Tibial nerve (tissue), 4 donors: ENCODE measurements around the gene POMP.

Experiments
- EP300 ChIP-seq, 2 donors: sonication (generic); formaldehyde crosslinking; IDR thresholded peaks; one replicate each; pipeline ENCODE4 v1.6.1; 2017; ENCODE audit warnings: antibody characterized with exemption in 2 of 2, mild to moderate bottlenecking in 1 of 2
- POLR2A ChIP-seq, 2 donors: fragments of 450-650 bp; IDR thresholded peaks; one replicate each; pipeline ENCODE4 v1.6.1; 2017; ENCODE audit warnings: antibody characterized with exemption in 2 of 2, mild to moderate bottlenecking in 2 of 2, moderate library complexity in 2 of 2
- TF ChIP-seq, protein P1 (sequence below), 5 experiments: fragments of 200-600 bp in 3 of 5; fragments of 450-650 bp in 2 of 5; sonication (generic) in 3 of 5; IDR thresholded peaks; one replicate each; pipeline ENCODE4 v1.5.1; 2016 to 2019; ENCODE audit warnings: antibody characterized with exemption in 5 of 5, mild to moderate bottlenecking in 3 of 5, moderate library complexity in 2 of 5

DNA sequence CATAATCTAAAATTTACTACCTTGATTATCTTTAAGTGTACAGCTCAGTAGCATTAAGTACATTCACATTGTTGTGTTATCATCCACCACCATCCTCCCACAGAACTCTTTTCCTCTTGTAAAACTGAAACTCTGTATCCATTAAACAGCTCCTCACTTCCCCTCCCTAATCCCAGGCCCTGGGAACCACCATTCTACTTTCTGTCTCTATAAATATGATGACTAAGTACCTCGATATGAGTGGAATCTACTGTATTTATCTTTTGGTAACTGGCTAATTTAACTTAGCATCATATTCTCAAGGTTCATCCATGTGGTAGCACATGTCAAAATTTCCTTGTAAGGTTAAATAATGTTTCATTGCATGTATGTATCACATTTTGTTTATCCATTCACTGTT, 49.0 kb upstream of the POMP start:
- TF ChIP-seq, protein P1, sequence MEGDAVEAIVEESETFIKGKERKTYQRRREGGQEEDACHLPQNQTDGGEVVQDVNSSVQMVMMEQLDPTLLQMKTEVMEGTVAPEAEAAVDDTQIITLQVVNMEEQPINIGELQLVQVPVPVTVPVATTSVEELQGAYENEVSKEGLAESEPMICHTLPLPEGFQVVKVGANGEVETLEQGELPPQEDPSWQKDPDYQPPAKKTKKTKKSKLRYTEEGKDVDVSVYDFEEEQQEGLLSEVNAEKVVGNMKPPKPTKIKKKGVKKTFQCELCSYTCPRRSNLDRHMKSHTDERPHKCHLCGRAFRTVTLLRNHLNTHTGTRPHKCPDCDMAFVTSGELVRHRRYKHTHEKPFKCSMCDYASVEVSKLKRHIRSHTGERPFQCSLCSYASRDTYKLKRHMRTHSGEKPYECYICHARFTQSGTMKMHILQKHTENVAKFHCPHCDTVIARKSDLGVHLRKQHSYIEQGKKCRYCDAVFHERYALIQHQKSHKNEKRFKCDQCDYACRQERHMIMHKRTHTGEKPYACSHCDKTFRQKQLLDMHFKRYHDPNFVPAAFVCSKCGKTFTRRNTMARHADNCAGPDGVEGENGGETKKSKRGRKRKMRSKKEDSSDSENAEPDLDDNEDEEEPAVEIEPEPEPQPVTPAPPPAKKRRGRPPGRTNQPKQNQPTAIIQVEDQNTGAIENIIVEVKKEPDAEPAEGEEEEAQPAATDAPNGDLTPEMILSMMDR (IDR thresholded peaks at IDR 0.05) = no peak
- TF ChIP-seq EP300 (IDR thresholded peaks at IDR 0.05) (no peak), POLR2A (IDR thresholded peaks at IDR 0.05) (no peak)
